GM12892 (cell line): ENCODE data around the gene FAM25A.
"Not testable (repeated sequence)": the region's sequence is repeated elsewhere in the genome, so short reads cannot be mapped to it uniquely, and the experiment has no call there.

Experiments
- DNase-seq: peaks from one replicate; pipeline ENCODE4 v3.0.0; 2011; ENCODE audit not compliant: insufficient read length
- FAIRE-seq: peaks from 2 replicates; lab custom pipeline; 2011; peaks lifted over from hg19 to GRCh38; lab: Jason Lieb, UNC
- POLR2A ChIP-seq: IDR thresholded peaks from 2 replicates; pipeline ENCODE4 v1.6.1; 2011; ENCODE audit warnings: low read depth, low read length, control low read depth
- POLR2AphosphoS5 ChIP-seq: IDR thresholded peaks from 2 replicates; pipeline ENCODE4 v1.6.1; 2011; ENCODE audit warnings: low read depth, low read length, control low read depth
- TAF1 ChIP-seq: IDR thresholded peaks from 2 replicates; pipeline ENCODE4 v1.6.1; 2011; ENCODE audit warnings: low read depth, mild to moderate bottlenecking, control low read depth, low read length, borderline replicate concordance

FAM25A gene

DNA sequence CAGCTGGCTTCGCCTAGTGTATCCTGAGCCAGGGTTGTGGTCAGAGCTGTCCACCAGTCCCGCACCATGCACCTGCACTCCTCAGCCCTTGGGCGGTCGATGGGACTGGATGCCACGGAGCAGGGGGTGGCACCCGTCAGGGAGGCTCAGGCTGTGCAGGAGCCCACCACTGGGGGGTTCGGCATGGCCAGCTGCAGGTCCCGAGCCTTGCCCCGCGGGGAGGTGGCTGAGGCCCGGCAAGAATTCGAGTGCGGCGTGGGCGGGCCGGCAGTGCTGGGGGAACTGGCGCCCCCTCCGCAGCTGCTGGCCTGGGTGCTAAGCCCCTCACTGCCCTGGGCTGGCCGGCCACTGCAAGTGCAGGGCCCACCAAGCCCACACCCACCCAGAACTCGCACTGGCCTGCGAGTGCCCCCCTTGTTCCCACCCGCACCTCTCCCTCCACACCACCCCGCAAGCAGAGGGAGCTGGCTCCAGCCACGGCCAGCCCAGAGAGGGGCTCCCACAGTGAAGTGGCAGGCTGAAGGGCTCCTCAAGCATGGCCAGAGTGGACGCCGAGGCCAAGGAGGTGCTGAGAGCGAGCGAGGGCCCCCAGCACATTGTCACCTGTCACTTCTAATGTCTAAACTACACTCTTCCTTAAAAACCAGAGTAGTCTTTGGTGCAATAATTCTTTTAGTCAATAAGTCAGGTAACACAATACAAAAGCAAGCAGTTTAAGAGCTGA lies 11.0 kb downstream of the FAM25A start:
- no peak for DNase-seq
- TF ChIP-seq POLR2AphosphoS5, result no peak
- no peak for FAIRE-seq

GRCh38 chr10:87036623-87037022 lies 16.5 kb downstream of the FAM25A start:
- FAIRE-seq (no peak), DNase-seq (no peak)
- no peak for TF ChIP-seq POLR2A
- TF ChIP-seq POLR2AphosphoS5, result no peak
- no peak for TF ChIP-seq TAF1

DNA sequence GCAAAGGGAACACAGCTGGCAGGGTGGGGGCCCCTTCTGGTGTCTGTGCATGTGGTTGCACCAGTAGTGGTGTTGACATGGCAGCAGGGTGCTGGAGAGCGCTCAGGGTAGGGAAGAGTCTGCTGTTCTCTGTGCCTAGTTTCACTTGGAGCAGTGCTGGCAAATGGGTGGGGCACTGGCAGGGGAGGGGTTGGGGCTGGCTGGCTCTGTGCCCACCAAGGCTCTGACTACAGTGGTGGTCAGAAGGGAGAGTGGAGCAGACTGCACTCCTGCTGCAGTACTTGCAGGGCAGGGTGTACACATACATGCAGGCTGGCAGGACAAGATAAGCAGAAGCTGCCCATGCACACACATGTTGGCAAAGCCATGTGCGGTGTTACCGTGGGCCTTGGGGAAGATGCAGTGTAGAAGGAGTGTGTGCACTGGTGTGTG lies 18.2 kb downstream of the FAM25A start:
- FAIRE-seq (no peak), DNase-seq (no peak)
- TF ChIP-seq TAF1 (no peak), POLR2AphosphoS5 (no peak), POLR2A (no peak)

DNA sequence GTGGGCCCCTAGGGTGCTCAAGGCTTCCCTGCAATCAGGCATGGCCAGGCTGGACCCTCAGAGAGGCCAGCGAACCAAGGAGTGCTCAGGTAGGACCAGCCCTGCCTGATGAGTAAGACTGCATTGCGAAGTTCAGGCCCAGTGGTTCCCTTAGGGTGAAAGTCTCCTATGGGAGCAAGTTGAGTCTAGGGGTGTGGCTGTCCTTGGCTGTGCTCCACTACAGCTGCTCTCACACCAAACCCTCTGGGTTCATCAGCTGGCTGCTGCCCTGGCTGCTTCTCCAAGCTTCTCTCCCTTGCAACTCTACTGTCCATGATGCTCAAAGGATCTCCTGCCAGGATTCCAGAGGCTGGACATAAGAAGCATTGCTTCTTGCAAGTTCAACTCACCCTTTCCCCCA lies 18.7 kb downstream of the FAM25A start:
- TF ChIP-seq POLR2AphosphoS5 (no peak), TAF1 (no peak), POLR2A (no peak)
- FAIRE-seq (no peak), DNase-seq (no peak)

DNA sequence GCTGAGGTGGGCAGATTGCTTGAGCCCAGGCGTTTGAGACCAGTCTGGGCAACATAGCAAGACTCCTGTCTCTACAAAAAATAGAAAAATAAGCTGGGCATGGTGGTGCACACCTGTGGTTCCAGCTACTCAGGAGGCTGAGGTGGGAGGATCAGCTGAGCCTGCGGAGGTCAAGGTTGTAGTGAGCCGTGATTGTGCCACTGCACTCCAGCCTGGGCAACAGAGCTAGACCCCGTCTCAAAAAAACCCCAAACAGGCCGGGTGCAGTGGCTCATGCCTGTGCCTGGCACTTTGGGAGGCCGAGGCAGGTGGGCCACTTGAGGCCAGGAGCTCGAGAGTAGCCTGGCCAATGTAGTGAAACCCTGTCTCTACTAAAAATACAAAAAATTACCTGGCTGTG lies 23.5 kb downstream of the FAM25A start:
- DNase-seq, FAIRE-seq: not testable (repeated sequence)

DNA sequence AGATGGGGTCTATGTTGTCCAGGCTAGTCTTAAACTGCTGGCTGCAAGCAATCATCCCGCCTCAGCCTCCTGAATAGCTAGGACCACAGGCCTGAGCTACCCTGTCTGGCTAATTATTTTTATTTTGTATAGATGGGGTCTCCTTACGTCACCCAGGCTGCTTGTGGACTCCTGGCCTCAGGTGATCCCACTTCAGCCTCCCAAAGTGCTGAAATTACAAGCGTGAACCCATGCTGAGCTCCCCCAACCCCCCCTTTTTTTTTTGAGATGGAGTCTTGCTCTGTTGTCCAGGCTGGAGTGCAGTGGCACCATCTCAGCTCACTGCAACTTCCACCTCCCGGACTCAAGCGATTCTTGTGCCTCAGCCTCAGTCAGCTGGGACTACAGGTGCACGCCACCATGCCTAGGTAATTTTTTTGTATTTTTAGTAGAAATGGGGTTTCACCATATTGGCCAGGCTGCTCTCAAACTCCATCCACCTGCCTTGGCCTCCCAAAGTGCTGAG lies 25.4 kb downstream of the FAM25A start:
- TF ChIP-seq POLR2A, result no peak
- no peak for TF ChIP-seq POLR2AphosphoS5
- TF ChIP-seq TAF1, result no peak
- DNase-seq, result no peak
- FAIRE-seq, result no peak

DNA sequence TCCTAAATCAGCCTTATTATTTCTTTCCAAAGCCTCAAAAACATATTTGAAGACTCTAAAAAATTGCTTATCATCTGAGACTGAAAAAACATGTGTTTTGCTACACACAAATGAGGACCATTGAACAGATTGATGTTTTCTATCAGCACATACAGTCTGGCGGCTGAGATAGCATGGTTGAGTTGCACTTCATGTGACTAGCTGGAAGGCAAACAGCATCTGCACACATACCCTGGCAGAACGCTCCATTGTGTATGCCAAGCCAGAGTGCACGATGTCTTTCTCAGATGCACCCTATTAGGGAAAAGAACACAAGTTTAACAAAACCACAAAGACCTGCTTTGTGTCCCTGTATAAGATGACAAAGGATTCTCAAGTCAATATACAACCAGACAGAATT lies 33.0 kb downstream of the FAM25A start:
- TF ChIP-seq POLR2A (no peak), TAF1 (no peak), POLR2AphosphoS5 (no peak)
- DNase-seq (no peak), FAIRE-seq (no peak)

GRCh38 chr10:87053577-87054181 lies 33.6 kb downstream of the FAM25A start:
- TF ChIP-seq POLR2A (no peak), TAF1 (no peak), POLR2AphosphoS5 (no peak)
- FAIRE-seq, result no peak
- DNase-seq, result no peak

DNA sequence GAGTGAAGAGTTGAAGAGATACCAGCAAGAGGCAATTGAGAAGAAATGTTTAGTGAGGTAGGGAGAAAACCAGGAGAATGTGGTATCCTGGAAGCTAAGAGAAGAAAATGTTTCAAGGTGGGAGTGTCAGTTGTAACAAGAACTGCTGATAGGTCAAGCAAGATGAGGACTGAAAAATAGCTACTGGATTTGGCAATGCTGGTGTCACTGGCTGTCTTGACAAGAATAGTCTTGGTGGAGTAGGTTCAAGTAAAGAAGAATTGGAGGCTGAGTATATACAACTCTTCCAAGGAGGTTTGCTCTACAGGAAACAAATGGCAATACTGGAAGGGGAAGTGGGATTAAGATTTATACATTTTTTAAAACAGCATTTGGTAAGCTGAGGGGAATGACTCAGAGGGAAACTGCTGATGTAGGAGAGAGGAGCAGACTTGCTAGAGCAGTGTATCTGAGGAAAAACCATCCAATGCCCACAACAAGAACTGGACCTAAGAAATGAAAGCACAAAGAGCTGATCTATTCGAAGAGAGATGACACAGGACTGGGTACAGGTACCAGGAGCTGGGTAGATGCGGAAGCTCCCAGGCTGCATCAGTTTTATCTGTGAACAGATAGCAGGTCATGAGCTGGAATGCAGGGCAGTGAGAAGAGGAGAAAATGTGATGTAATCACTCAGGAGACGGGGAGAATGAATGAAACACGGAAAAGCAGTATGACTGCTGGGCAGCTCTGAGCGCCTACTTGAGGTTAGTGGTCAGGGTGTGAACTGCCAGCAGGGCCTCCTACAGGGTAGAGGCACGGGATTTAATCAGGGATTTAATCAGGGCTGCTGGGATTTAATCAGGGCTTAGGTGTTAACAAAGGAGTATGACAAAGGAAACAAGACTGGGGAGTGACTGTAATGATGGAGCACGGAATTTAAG lies 34.5 kb downstream of the FAM25A start:
- no peak for TF ChIP-seq POLR2A
- TF ChIP-seq POLR2AphosphoS5, result no peak
- TF ChIP-seq TAF1, result no peak
- FAIRE-seq (no peak), DNase-seq (no peak)

- FAIRE-seq (no peak), DNase-seq (no peak)
- TF ChIP-seq POLR2A (no peak), TAF1 (no peak), POLR2AphosphoS5 (no peak)
These were observed 38.1 kb downstream of the FAM25A start for GRCh38 chr10:87058171-87058570.

GRCh38 chr10:87059401-87059800 lies 39.3 kb downstream of the FAM25A start:
- TF ChIP-seq POLR2AphosphoS5 (no peak), TAF1 (no peak)
- no peak for FAIRE-seq
- DNase-seq, result no peak
